Measurements from ENCODE around the gene HIVEP3.

GRCh38 chr1:41582851-41583657 is 335.7 kb downstream of the HIVEP3 start:
- no peak for TF ChIP-seq CTCF (IDR thresholded peaks at IDR 0.05; ENCODE audit: insufficient read depth, low read depth, low read length)
- no peak for TF ChIP-seq EZH2 (IDR thresholded peaks at IDR 0.05; ENCODE audit: insufficient read depth, low read length)

Data from astrocyte (in vitro differentiated cells and primary cell).